GM10266 (cell line): ENCODE measurements around the gene CEMIP.

ENCODE experiments used
- DNase-seq: peaks from one replicate; pipeline ENCODE4 v3.0.0; 2012; ENCODE audit errors: extremely low spot score
- CTCF ChIP-seq: IDR thresholded peaks from 2 replicates; pipeline ENCODE4 v1.5.1; 2012; ENCODE audit warnings: mild to moderate bottlenecking, low read depth; ENCODE audit not compliant: control insufficient read depth, insufficient read depth; ENCODE audit errors: missing control alignments

Gene CEMIP

DNA sequence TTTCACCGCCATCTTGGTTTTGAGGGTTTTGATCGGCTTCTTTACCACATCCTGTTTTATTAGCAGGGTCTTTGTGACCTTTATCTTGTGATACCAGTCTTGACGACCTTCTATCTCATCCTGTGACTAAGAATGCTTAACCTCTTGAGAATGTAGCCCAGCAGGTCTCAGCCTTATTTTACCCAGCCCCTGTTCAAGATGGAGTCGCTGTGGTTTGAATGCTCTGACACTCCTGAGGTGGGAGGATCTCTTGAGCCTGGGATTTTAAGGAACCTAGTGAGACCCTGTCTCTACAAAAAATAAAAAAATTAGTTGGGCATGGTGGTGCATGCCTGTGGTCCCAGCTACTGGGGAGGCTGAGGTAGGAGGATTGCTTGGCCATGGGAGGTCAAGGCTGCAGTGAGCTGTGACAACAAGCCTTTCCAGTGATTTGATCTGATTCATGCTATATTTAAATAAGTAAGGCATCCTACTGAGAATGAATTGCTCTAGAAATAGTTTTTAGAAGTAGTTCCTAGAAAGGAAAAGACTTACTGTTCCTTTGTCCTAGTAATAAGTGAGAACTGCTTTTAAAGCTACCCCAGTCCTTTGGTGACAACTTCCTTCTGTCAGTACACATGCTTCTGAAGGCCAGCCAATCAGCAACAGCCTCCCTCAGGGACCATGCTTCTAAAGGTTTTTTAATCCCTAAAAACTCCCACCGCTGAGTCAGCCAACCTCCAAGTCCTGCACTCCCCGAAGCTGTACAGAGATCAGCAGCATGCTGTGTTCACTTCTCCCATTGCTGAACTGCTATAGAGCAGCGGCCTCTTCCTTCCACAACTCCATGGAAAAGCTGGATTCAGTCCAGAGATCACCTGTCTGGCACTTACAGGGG, 9.1 kb upstream of the CEMIP start:
- DNase-seq = no peak
- no peak for TF ChIP-seq CTCF

DNA sequence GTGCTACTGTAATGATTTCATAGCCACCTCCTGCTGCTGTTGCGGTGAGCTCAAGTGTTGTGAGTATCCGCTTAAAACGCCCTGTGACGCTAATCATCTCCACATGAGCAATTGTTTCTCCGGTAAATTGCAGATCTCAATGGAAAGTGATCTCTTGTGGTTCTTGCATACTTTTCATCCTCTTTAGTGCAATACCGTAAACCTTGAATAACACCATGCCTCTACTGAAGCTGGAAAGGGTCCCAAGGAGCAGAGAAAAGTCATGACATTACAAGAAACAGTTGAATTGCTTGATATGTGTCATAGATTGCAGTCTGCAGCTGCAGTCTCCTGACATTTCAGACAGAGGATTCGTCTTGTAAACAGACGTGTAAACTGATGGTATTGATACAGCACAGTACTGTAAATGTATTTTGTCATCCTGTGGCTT, 6.0 kb upstream of the CEMIP start:
- no peak for DNase-seq
- TF ChIP-seq CTCF = no peak

DNA sequence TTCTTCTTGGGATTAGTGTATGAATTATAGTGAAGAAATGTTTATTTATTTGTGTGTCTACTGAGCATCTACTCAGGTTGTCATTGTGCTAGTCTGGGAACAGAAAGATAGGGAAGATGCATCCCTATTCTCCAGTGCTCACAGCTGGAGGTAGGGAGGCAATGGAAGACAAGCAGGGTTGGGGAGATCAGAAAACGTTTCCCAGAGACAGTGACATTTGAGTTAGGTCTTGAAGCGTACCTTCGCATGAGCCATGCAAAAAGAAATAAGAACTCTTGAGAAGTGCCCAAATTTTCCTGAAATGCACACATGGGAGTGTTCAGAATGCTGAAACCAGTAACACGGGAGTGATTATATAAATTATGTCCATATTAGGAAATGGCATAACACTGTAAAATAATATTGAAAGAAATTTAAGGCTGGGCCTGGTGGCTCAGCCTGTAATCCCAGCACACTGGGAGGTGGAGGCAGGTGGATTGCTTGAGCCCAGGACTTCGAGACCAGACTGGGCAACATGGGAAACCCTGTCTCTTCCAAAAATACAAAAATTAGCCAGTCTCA, 5.3 kb upstream of the CEMIP start:
- DNase-seq = no peak
- TF ChIP-seq CTCF = no peak

DNA sequence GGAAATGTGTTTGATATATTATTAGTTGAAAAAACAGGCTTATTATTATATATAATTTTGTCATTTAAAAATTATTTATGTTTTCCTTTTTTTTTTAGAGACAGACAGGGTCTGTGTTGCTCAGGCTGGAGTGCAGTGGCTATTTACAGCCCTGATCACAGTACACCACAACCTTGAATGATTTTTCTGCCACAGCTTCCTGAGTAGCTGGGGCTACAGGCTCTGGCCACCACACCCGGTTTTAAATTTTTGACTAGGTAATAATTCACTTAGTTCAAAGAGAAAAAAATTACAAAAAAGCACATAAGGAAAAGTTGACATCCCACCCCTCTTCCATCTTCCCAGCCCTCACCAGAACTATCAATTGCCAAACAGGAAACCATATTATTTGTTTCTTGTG, 4.7 kb upstream of the CEMIP start:
- no peak for TF ChIP-seq CTCF
- DNase-seq = no peak

DNA sequence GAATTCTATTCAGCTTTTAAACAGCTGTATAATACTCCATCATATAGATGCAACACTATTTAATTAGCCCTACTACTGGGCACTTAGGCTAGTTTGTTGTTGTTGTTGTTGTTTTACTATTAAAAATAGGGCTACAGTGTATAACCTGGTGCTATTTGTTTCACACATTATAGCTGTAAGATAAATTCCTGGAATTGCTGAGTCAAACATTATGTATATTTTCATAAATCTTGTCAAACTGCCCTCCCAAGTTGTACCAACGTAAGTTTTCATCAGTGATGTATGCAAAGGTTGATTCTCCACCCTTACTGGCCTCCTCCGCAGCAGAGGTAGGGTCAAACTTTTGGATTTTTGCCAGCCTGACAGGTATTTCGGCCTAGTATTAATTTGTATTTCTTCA, 3.8 kb upstream of the CEMIP start:
- DNase-seq = no peak
- TF ChIP-seq CTCF = no peak

DNA sequence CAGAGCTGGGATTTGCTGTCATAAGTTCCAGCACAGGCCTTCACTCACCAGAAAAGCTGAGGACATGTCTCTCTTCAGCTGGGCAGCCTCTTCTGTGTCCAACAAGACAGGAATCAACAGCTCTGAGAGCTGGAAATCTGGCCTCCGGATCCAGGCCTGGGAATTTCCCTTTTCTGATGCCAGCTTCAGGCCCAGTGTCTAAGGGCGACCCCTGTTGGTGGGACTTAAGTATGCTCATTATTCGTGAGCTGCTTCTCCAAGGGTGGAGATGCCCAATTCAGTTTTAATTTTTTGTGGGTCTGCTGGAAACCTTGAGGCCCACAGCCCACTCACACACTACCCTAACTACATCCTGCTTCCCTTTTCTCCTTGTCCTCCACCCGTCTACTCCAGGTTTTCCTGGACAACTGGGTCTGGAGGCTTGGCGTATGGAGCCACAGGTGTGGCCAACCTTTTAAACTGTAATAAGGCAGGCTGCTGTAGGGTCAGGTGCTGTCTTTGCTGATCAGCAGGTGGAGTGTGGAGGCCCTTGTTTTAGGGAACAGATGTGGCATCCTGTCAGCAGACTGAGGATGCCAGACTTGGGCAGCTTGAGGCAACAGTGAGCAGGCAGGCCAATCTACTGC, 2.6 kb upstream of the CEMIP start:
- DNase-seq = peak; percentile 82
- TF ChIP-seq CTCF = peak; percentile 88

- no peak for DNase-seq
- no peak for TF ChIP-seq CTCF
These were observed 2.0 kb upstream of the CEMIP start for GRCh38 chr15:80777137-80777536.
